GM19438 (cell line): ENCODE measurements around the gene SLBP.

Experiments
- ATAC-seq: cut with Tn5 transposase; IDR thresholded peaks from one replicate; pipeline ENCODE4 v1.9.1; 2021; ENCODE audit warnings: low read depth; ENCODE audit not compliant: unreplicated experiment

SLBP gene

DNA sequence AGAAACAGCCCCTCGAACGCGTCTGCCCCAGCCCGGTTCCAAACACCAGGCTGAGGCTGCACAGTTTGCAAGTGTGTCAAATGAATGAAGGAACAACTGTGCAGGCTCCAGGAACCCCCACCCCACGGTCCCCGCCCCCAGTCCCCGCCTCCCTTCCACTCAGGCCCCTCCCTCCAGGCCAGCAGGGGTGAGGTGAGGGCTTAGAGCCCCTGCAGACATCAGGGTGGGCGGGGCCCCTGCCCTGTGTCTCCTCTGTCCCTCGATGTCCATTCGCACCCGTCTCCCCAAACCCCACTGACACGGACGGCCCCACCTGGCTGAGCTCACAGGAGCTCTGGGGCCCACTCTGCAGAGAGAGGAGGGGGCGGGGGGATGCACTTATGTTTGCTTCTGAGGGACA lies 37.7 kb upstream of the SLBP start:
- no peak for ATAC-seq

DNA sequence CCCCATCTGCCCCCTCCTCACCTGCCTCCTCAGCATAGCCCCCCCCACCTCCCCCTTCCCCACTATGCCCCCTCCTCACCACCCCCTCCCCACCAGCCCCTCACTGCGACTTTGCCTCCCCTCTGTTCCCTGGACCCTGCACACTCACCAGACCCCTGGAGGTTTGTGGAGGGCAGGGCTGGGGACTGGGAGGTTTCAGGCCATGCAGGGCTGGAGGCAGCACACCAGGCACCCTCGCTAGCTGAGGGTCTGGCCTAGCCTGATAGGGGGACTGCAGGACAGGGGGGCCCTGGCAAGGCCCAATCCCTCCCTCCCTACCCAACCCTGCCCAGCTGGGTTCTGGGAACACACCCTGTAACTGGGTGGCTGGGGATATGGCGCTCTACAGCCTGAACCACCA lies 37.3 kb upstream of the SLBP start:
- ATAC-seq, result no peak

DNA sequence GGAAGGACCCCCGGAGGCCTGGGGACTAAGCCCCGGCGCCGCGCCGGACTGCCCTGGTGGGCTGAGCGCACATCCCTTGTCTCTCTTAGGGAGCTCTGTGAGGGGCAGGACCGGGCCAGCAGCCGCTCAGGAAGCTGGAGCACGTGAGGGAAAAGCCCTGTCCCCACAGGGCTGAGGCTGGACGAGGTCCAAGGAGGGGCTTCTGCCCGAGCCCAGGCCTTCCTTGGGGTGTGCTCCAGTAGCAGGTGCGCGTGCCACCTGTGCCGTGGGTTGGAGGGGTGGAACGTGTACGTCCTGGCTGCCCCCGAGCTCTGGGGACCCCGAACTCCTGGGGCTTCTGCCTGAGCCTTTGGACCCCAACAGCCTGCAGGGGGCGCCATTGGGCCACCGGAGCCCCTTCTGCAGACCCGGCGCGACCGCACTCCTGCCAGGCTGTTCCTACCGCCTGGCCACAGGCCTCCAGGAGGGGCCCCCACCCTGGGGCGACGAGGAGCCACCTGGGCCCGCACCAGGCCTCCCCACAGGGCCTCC lies 36.4 kb upstream of the SLBP start:
- no peak for ATAC-seq

DNA sequence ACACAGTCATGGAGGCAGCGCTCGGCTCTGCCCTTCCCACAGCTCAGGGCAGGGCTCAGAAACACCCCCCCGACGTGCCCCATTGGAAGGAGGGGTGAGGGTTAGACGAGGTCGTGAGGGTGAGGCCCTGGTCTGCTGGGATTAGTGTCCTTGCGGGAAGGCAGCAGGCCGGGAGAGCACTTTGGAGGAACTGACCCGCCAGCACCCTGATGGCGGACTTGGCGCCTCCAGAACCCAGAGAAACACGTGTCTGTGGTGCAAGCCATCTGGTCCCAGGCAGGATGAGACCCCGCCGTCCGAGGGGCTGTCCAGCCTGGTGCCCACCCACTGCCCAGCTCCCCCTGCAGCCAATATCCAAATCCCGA lies 35.5 kb upstream of the SLBP start:
- ATAC-seq, result no peak

DNA sequence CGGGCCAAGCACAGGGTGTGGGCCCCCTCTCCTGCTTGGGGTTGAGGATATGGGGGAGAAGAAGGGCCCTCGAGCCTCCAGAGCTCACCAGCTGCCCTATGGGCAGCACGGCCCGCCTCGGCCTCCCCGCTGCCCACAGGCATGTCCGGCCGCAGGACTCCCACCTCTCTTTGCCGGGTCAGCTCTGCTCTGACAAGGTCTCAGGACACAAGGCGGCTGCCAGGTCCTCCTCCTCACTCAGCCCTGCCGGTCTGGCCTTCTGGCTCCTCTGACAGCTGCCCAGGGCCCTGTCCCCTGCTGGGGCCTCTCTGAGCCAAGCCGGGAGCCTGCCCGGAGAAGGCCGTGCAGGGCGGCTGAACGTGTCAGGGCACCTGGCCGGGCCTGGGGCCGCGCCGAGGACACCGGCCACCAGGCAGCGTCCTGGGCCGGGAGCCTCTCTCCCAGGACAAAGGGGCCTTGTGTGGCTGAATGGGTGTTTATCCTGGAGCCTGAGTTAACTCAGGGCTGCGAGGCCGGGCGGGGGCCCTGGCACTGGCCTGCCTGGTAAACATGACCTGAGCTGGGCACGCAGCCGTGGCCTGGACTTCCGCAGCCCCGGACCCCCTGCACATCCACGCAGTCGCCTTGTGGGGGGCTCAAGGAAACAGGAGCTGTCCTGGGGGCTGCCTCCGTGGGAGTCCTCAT lies 34.9 kb upstream of the SLBP start:
- no peak for ATAC-seq

GRCh38 chr4:1746265-1746691 lies 34.2 kb upstream of the SLBP start:
- no peak for ATAC-seq

GRCh38 chr4:1745697-1746096 lies 33.6 kb upstream of the SLBP start:
- no peak for ATAC-seq

DNA sequence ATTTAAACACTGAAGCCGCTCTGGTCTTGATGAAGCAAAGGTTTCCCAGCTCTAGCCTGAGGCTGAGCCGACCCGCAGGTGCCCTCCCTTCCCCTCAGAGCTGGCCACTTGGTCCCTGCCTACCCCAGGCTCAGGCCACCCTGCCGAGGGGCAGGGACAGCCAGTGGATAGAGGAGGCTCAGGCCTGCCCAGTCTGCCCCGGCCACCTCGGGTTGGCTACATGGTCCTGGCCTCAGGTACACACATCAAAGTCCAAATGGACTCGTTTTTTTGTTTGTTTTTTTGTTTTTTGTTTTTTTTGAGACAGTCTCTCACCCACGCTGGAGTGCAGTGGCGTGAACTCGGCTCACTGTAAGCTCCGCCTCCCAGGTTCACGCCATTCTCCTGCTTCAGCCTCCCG lies 33.0 kb upstream of the SLBP start:
- ATAC-seq, result no peak

- no peak for ATAC-seq
These were observed 32.4 kb upstream of the SLBP start for GRCh38 chr4:1744552-1744951.

- ATAC-seq, result no peak
These were observed 31.9 kb upstream of the SLBP start for GRCh38 chr4:1743975-1744374.

- no peak for ATAC-seq
These were observed 31.4 kb upstream of the SLBP start for GRCh38 chr4:1743551-1743950.

- no peak for ATAC-seq
These were observed 29.1 kb upstream of the SLBP start for GRCh38 chr4:1741208-1741607.

DNA sequence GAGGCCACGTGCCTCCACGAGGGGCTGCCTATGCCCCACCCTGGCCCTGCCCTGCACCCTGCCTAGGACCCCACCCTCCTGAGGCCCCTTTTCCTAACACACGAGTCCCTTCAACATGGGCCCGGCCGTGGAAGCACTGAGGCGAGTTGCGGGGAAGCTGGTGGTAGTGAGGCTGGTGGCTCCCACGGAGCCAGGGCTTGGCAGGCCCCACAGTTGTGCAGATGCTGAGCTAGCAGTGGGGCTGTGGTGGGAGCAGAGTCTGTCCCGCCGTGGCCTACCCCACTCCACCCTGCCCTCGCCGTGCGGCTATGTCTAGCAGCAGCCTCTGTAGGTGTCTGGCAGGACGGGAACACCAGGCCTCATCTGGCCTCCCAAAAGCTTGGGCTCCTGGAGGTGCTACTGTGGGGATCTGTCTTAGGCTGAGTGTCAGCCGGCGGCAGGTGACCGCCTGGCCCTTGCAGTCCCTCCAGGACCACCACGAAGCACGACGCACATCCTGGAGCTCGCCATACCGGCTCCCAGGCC lies 28.0 kb upstream of the SLBP start:
- ATAC-seq, result no peak

GRCh38 chr4:1739358-1739757 lies 27.2 kb upstream of the SLBP start:
- no peak for ATAC-seq

GRCh38 chr4:1738410-1738809 lies 26.3 kb upstream of the SLBP start:
- ATAC-seq, result no peak

DNA sequence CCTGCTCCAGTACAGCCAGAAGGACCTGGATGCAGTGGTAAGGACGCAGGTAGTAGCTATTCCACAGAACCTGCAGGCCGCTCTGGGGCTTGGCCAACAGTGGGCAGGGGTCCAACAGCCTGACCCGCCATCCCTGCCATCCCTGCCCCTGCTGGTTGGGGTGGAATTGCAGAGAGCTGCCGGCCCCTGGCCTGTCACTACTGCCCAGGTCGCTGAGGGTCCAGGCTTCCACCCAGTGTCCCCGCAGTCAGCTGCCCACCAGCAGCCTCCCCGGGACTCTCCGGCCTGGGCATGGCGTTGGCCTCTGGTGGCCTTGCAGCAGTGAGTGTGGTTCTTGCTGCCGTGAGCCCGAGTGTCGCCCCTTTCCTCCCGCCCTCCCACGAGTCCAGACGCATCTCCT lies 25.5 kb upstream of the SLBP start:
- no peak for ATAC-seq

GRCh38 chr4:1736812-1737211 lies 24.7 kb upstream of the SLBP start:
- ATAC-seq, result no peak

DNA sequence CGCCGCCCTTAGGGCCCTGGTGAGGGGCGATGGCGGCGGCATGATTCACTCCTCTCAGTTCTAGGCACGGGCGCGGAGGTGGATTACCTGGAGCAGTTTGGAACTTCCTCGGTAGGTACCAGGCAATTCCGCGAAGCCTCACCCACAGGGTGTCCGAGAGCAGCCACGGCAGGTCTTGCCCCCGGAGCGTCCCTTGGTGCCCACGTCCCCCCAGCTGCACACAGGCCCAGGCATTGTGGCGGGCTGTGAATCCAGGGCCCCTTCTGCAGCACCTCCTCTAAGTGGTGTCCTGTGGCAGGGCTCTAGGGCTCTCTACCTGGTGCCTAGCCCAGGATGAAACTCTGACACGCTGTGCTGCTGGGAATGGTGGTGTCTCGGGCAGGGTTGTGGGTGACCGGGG lies 23.1 kb upstream of the SLBP start:
- no peak for ATAC-seq

DNA sequence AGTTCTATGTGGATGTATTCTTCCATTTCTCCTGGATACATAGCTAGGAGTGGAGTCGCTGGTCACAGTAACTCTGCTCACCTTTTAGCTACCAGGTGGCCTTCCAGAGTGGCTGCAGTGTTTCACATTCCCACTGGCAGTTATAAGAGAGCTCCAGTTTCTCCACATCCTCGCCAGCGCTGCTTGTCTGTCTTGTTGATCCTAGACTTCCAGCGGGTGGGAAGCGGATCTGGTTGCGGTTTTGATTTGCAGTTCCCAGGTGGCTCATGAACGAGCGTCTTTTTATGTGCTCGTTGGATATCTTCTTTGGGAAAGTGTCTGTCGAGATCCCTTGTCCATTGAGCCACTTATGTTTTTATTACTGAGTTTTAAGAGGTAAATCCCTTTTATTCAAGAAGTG lies 20.8 kb upstream of the SLBP start:
- no peak for ATAC-seq

DNA sequence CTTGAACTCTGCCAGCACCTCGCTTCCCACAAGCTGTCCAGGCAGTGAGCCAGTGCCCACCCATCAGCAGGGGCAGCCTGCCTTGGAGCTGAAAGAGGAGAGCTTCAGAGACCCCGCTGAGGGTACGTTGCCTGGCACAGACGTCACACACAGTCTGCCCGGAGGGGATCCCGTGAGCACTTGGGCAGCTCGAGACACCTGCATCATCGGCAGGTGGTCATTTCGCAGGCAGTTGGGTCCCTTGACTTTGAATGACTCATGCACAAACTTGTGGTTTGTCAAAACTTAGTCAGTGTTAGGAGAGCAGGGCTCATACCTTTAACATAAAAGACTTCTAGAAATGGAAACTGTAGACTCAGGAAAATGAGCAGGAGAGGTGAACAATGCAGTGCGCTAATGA lies 19.1 kb upstream of the SLBP start:
- ATAC-seq, result no peak

- ATAC-seq, result no peak
These were observed 18.5 kb upstream of the SLBP start for GRCh38 chr4:1730532-1731135.
